Stimulated activated memory B cell treated with anti-CD40 and anti-IgM and Interleukin-4, amounts not matched to agents 10 μg/mL and 1 μg/mL and 100 μg/mL, for 72 hours (primary cell): ENCODE data around the gene ZNF316.

ENCODE experiments used
- ATAC-seq: fragments of 150-1000 bp; cut with Tn5 transposase; 2 replicates; pipeline ENCODE4 v1.10.0; 2021
- H3K27ac Mint-ChIP-seq: one replicate; pipeline ENCODE4 v1.8.0; 2022; ENCODE audit warnings: mild to moderate bottlenecking, mixed read lengths
- H3K27me3 Mint-ChIP-seq: one replicate; pipeline ENCODE4 v1.8.0; 2022; ENCODE audit warnings: mixed read lengths
- H3K36me3 Mint-ChIP-seq: one replicate; pipeline ENCODE4 v1.8.0; 2022; ENCODE audit warnings: mixed read lengths
- H3K4me1 Mint-ChIP-seq: one replicate; pipeline ENCODE4 v1.8.0; 2022; ENCODE audit warnings: mixed read lengths
- H3K4me3 Mint-ChIP-seq: one replicate; pipeline ENCODE4 v1.8.0; 2022; ENCODE audit warnings: mild to moderate bottlenecking, moderate library complexity, mixed read lengths
- H3K9me3 Mint-ChIP-seq: one replicate; pipeline ENCODE4 v1.8.0; 2022; ENCODE audit warnings: mixed read lengths

Gene ZNF316

GRCh38 chr7:6675807-6676405 lies 38.8 kb downstream of the ZNF316 start:
- Mint-ChIP-seq H3K27ac (no peak overlapping the region), H3K4me3 (no peak overlapping the region), H3K36me3 (peaks cover 14% of the 10 kb centered on the region)

GRCh38 chr7:6680146-6680545 lies 43.0 kb downstream of the ZNF316 start:
- Mint-ChIP-seq H3K27ac (no peak overlapping the region), H3K36me3 (peaks cover 23% of the 10 kb centered on the region), H3K27me3 (no peaks in the 10 kb centered on the region), H3K4me1 (no peaks in the 10 kb centered on the region), H3K9me3 (peaks cover 34% of the 10 kb centered on the region), H3K4me3 (no peak overlapping the region)
- no peak for ATAC-seq

More at GRCh38 chr7:6675807-6676405, 38.8 kb downstream of the ZNF316 start:
- no peak for ATAC-seq
- no peaks in the 10 kb centered on the region for H3K27me3 Mint-ChIP-seq
- peaks cover 42% of the 10 kb centered on the region for H3K9me3 Mint-ChIP-seq
- H3K4me1 Mint-ChIP-seq: no peaks in the 10 kb centered on the region

- ATAC-seq: no peak
- Mint-ChIP-seq H3K27ac (no peak overlapping the region), H3K4me3 (no peak overlapping the region), H3K27me3 (no peaks in the 10 kb centered on the region), H3K36me3 (peaks cover 34% of the 10 kb centered on the region), H3K4me1 (no peaks in the 10 kb centered on the region), H3K9me3 (peaks cover 26% of the 10 kb centered on the region)
Measured at GRCh38 chr7:6691103-6691502, 54.0 kb downstream of the ZNF316 start.

GRCh38 chr7:6691609-6692106 lies 54.5 kb downstream of the ZNF316 start:
- peaks cover 28% of the 10 kb centered on the region for H3K36me3 Mint-ChIP-seq
- no peak overlapping the region for H3K27ac Mint-ChIP-seq
- no peak overlapping the region for H3K4me3 Mint-ChIP-seq
- H3K27me3 Mint-ChIP-seq: no peaks in the 10 kb centered on the region
- H3K4me1 Mint-ChIP-seq: no peaks in the 10 kb centered on the region
- ATAC-seq: no peak
- peaks cover 23% of the 10 kb centered on the region for H3K9me3 Mint-ChIP-seq

GRCh38 chr7:6700793-6701192 lies 63.7 kb downstream of the ZNF316 start:
- no peak for ATAC-seq
- Mint-ChIP-seq H3K9me3 (peaks cover 24% of the 10 kb centered on the region), H3K27ac (no peak overlapping the region), H3K36me3 (peaks cover 7% of the 10 kb centered on the region), H3K4me1 (peaks cover 38% of the 10 kb centered on the region), H3K27me3 (no peaks in the 10 kb centered on the region), H3K4me3 (no peak overlapping the region)

GRCh38 chr7:6701860-6702259 lies 64.7 kb downstream of the ZNF316 start:
- no peak for ATAC-seq
- Mint-ChIP-seq H3K4me3 (no peak overlapping the region), H3K4me1 (peaks cover 41% of the 10 kb centered on the region), H3K36me3 (peaks cover 7% of the 10 kb centered on the region), H3K9me3 (peaks cover 24% of the 10 kb centered on the region), H3K27me3 (no peaks in the 10 kb centered on the region), H3K27ac (no peak overlapping the region)
